Measurements from ENCODE around the gene NEDD8.
"Not testable (repeated sequence)": the region's sequence is repeated elsewhere in the genome, so short reads cannot be mapped to it uniquely, and the experiment has no call there.

Gene NEDD8

DNA sequence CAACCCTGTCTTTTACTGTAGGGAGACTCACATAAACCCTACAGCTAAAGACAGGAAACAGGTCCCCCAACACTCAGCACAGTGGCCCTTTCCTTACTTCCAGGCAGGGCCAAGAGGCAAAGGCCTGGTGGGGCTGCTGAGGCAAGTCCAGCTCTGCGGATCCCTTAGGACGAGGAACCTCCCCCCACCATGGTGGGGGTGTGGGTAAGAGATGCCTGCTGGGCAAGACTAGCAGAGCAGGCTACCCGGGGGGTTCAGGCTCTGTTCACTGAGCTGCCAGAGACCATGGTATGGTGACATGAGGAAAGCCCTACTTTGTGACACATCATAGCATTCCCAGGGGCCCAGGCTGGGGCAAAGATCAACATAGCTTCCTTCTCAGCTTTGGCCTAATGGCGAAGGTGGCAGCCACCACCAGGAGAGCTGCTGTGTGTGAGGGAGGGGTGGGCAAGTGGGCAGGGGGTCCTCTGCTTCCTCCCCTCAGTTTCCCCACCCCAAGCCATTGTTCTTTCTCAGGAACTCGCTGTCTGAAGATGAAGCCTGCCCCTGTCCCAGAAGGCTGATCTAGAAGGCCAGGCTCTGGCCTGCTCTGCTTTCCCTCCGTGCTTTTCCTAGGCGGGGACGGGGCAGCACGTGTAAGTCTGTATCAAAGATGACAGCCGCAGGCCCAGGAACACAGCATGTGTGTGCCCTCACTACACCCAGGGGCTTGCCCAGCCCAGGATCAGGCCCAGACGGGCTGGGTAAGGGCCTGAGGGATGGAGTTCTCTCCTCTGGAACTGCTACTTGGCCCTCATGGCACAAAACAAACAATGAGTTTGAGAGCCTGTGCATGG, 20.3 kb upstream of the NEDD8 start:
- in situ Hi-C loops (cut with HindIII; ENCODE audit: low pct_unique_long_range_greater_than_20kb, low sequenced_read_pairs), result no loop called here
- no peak for TF ChIP-seq JUND (IDR thresholded peaks at IDR 0.05; ENCODE audit: low read depth)

DNA sequence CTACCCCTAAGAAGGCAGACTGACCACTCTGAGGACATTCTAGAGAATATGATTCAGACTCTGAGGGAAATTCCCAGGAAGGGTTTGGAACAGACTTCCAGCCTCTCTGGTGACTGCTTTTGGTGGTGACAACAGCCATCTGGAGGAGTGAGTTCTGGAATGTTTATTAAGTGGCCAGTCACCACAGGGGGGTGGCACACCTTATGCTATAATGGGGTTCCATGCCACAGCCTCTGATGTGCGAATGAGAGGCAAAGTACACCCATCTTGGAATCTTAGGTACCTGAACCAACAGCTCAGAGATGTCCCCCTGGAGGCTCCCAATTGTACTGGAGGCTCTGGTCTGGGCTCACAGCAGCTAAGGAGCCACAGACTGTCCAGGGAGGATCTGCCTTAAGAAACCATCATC, 19.7 kb upstream of the NEDD8 start:
- no peak for TF ChIP-seq JUND (IDR thresholded peaks at IDR 0.05; ENCODE audit: low read depth)
- in situ Hi-C loops (cut with HindIII; ENCODE audit: low pct_unique_long_range_greater_than_20kb, low sequenced_read_pairs), result no loop called here
- DNase-seq (ENCODE audit: low read depth in 1 of 2, low spot score in 1 of 2), result no peak

More for the DNA sequence above, 20.3 kb upstream of the NEDD8 start:
- no peak for DNase-seq (ENCODE audit: low read depth in 1 of 2, low spot score in 1 of 2)

DNA sequence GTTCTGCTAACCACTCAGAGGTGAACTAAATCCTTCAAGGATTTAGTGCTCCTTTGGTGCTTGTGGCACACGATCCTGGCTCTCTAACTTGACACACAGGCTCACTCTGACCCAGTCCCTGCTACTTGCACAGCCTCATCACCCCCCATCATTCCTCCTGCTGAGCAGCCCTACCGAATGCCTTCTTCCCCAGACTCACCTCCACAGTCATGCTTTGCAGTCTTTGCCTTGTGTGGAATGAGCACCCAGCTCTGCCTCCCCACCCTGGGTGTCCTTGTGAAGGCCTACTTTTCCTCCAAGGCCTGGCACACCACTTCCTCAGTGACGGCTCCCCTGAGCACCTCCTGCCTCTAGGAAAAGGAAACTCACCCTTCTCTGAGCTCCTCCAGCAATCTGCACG, 18.2 kb upstream of the NEDD8 start:
- DNase-seq (ENCODE audit: low read depth in 1 of 2, low spot score in 1 of 2), result no peak
- TF ChIP-seq JUND (IDR thresholded peaks at IDR 0.05; ENCODE audit: low read depth), result no peak
- in situ Hi-C loops (cut with HindIII; ENCODE audit: low pct_unique_long_range_greater_than_20kb, low sequenced_read_pairs), result no loop called here

DNA sequence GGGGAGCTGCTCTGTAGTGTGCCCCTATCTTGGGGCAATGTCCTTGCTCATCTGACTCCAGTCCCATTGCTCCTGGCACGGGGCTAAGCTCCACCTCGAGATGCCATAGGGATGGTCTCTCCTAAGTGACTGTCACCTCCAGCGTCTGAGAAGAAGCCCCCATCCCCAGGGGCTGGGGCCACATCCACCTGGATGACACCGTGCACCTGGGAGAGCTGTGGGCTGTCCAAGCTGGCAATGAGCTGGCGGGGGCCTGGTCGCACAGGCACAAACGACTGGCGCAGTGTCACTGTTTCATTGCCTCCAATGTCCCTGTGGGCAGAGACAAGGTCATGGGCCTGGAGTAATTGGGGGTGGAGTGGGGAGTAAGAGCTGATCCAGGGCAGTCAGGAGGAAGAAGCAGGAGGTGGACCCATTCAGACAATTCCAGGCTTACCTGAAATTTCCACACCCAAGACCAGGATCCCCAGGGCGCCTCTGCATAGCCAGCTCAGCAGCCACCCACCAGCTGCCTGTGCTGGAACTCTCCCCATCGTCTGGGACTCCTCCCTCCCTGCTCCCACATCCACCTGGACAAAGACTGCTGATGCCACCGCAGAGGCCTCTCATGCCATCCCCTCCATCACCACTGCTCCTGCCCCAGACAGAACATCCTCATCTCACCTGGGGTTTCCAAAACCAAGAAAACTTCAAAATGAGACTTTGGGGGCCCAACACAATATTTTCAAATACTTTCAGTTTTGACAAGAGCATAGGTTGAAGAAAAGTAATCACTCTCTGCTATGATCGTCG, 17.3 kb upstream of the NEDD8 start:
- in situ Hi-C loops (cut with HindIII; ENCODE audit: low pct_unique_long_range_greater_than_20kb, low sequenced_read_pairs), result no loop called here
- TF ChIP-seq JUND (IDR thresholded peaks at IDR 0.05; ENCODE audit: low read depth), result no peak
- DNase-seq (ENCODE audit: low read depth in 1 of 2, low spot score in 1 of 2), result no peak

DNA sequence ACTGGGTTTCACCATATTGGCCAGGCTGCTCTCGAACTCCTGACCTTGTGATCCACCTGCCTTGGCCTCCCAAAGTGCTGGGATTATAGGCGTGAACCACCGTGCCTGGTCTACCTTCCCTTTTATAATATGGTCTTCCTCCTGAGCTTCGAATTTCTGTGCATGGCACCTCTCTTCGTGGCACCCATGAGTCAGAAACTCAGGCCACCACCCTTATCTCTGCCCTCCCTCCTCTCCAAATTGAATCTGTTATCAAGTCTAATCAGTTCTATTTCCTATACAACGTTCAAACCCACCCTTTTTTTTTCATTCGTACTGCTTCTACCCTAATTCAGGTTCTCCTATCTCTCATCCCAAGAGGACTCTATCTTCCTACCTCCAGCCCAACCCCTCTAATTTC, 15.3 kb upstream of the NEDD8 start:
- no peak for DNase-seq (ENCODE audit: low read depth in 1 of 2, low spot score in 1 of 2)
- in situ Hi-C loops (cut with HindIII; ENCODE audit: low pct_unique_long_range_greater_than_20kb, low sequenced_read_pairs), result no loop called here
- no peak for TF ChIP-seq JUND (IDR thresholded peaks at IDR 0.05; ENCODE audit: low read depth)

DNA sequence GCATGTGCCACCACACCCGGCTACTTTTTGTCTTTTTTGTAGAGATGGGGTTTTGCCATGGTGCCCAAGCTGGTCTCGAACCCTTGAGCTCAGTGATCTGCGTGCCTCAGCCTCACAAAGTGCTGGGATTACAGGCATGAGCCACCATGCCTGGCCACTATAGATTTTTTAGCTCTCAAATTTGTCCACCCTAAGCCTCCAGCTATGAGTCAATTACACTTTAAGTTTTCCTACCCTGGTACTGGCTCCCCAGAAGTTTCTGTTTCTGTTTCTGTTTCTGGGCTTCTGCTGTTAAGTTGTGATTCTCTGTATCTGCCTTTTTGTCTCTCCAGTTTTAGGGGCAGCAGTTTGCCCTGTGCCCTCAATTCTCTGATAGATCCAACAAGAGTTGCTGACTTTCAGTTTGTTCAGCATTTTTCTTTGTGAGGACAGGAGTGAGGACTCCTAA, 14.6 kb upstream of the NEDD8 start:
- no peak for TF ChIP-seq JUND (IDR thresholded peaks at IDR 0.05; ENCODE audit: low read depth)
- DNase-seq (ENCODE audit: low read depth in 1 of 2, low spot score in 1 of 2), result no peak
- in situ Hi-C loops (cut with HindIII; ENCODE audit: low pct_unique_long_range_greater_than_20kb, low sequenced_read_pairs), result no loop called here

DNA sequence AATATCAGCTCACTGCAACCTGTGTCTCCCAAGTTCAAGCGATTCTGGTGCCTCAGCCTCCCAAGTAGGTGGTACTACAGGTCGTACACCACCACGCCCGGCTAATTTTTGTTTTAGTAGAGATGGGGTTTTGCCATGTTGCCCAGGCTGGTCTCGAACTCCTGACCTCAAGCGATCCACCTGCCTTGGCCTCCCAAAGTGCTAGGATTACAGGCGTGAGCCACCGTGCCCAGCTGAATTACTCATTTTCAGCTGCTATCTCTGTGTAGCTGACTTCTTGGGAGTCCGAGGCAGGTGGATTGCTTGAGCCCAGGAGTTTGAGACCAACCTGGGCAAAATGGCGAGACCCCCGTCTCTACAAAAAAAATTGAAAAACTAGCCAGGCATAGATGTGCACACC, 13.2 kb upstream of the NEDD8 start:
- in situ Hi-C loops (cut with HindIII; ENCODE audit: low pct_unique_long_range_greater_than_20kb, low sequenced_read_pairs), result not testable (repeated sequence)

DNA sequence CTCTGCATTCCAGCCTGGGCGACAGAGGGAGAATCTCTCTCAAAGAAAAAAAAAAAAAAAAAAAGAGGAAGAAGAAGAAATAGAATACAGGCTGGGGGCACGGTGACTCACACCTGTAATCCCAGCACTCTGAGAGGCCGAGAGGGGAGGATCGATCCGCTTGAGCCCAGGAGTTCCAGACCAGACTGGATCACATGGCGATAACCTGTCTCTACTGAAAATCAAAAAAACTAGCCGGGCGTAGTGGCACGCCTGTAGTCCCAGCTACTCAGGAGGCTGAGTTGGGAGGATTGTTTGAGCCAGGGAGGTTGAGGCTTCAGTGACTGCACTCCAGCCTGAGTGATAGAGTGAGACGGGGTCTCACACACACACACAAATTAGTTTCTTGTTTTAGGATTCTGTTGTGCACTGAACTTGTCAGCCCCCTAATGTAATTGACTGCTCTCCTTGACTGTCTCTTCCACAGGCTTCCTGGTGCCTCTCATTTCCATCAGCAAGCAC, 11.2 kb upstream of the NEDD8 start:
- in situ Hi-C loops (cut with HindIII; ENCODE audit: low pct_unique_long_range_greater_than_20kb, low sequenced_read_pairs), result no loop called here
- TF ChIP-seq JUND (IDR thresholded peaks at IDR 0.05; ENCODE audit: low read depth), result no peak
- DNase-seq (ENCODE audit: low read depth in 1 of 2, low spot score in 1 of 2), result no peak

More for the DNA sequence above, 13.2 kb upstream of the NEDD8 start:
- not testable (repeated sequence) for DNase-seq (ENCODE audit: low read depth in 1 of 2, low spot score in 1 of 2)

DNA sequence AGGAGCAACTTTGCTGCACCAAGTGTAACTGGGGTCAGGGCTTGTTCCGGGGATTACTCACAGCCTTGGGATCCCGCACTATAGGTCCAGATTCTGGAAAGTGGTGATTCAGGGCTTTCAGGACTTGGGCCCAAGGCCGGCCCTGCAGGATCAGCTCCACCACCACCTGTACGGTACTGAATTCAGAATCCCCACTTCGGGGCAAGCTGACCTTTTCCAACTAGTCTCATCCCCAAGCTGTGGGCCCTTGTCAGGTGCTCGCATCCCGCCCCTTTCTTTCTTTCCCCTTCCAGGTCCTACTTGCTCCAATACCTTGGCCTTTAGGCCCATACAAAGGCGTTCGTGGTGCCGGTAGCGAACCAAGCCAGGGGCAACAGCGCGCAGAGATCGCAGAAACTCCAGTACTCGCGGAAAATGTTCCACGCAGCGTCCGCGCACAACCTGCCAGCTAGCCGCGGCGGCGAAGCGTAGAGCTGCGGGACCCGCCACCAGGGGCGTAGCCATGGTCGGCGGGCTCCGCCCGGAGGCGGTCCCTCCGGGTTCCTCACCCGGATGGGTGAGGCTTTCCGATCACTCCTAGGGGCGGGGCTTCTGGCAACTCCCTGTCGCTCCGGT, 9.8 kb upstream of the NEDD8 start:
- in situ Hi-C loops (cut with HindIII; ENCODE audit: low pct_unique_long_range_greater_than_20kb, low sequenced_read_pairs), result no loop called here
- no peak for TF ChIP-seq JUND (IDR thresholded peaks at IDR 0.05; ENCODE audit: low read depth)
- DNase-seq (ENCODE audit: low read depth in 1 of 2, low spot score in 1 of 2), result peak; percentile 84 to 91

DNA sequence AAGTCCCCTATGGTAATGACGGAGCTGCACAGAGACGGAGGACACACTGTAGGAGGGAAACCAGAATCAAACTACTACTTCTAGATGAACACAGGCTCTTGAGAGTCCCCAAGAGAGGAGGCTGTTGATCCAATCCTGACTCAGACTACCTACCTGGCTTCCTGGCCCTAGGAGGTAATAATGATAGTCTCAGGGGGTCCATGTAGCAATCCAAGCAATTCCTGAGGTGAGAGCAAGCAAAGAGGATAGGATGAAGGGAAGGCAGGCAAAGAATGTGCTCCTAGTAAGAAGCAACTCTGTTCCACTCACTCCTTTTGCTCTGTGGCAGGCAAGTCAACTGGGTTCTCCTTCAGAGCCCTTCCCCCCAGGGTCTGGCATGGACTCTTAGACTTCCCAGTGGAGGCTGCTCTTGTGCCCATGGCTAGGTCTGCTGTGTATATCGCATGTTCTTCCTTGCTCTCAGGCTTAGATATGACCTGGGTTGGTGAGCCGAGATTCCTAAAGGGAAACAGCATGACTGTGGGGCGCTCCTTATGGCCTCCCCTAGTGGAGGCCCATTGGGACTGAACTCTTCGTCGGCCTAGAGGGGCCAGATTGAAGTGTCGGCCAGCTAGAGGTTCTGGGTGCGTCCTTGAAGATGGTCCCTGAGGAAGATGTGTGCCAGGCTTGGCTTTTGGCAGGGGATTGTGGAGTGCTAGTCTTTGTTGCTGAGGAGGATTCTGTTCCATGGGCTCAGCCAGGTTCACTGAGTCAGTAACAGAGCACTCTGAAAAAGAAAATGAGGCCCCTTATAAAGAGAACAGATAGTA, 8.1 kb upstream of the NEDD8 start:
- TF ChIP-seq JUND (IDR thresholded peaks at IDR 0.05; ENCODE audit: low read depth), result no peak
- in situ Hi-C loops (cut with HindIII; ENCODE audit: low pct_unique_long_range_greater_than_20kb, low sequenced_read_pairs), result no loop called here
- DNase-seq (ENCODE audit: low read depth in 1 of 2, low spot score in 1 of 2), result no peak

DNA sequence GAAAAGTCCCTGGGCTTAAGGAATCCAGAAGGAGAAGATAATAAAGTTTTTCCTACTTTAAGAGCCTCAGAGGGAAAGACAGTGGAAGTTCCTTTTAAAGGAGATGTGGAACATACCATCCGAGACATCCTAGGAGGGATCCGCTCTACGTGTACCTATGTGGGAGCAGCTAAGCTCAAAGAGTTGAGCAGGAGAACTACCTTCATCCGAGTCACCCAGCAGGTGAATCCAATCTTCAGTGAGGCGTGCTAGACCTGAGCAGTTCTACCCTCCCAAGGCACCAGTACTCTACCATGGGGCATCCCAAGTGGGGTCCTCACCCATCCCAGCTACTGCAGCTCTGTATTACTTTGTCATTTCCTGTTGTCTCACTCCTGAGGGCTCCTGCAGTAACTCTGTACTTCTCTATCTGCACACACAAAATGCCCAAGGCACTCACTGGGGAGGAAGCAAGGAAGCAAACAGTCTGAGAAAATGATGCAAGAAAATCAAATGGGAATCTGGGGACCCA, 6.4 kb upstream of the NEDD8 start:
- no peak for TF ChIP-seq JUND (IDR thresholded peaks at IDR 0.05; ENCODE audit: low read depth)
- DNase-seq (ENCODE audit: low read depth in 1 of 2, low spot score in 1 of 2), result no peak
- in situ Hi-C loops (cut with HindIII; ENCODE audit: low pct_unique_long_range_greater_than_20kb, low sequenced_read_pairs), result no loop called here

DNA sequence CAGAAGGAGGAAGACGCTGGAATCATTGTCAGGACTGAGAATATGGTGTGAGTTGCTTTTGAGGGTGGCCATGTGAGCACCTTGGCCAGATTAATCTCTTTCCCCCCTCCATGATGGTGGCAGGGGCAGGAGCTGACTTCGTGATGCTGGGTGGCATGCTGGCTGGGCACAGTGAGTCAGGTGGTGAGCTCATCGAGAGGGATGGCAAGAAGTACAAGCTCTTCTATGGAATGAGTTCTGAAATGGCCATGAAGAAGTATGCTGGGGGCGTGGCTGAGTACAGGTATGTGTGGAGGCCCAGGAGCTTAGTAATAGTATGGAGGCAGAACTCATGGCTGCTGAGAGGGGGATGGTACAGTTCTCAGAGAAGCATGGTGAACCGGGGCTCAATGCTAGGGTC, 6.0 kb upstream of the NEDD8 start:
- TF ChIP-seq JUND (IDR thresholded peaks at IDR 0.05; ENCODE audit: low read depth), result no peak
- DNase-seq (ENCODE audit: low read depth in 1 of 2, low spot score in 1 of 2), result no peak
- in situ Hi-C loops (cut with HindIII; ENCODE audit: low pct_unique_long_range_greater_than_20kb, low sequenced_read_pairs), result no loop called here

Data from T47D (cell line).